Esophagus muscularis mucosa (tissue), 4 donors: ENCODE measurements around the gene SFSWAP. TPM values are rescaled to one million over a fixed set of nuclear protein-coding genes. Genes with fewer than 3 reads are reported as not detected.
"Not testable (repeated sequence)": the region's sequence is repeated elsewhere in the genome, so short reads cannot be mapped to it uniquely, and the experiment has no call there.

Experiments
- DNase-seq: peaks from one replicate; pipeline ENCODE4 v3.0.0-alpha.2; 2017; ENCODE audit errors: extremely low spot score
- H3K27ac ChIP-seq, 4 donors: fragments of 200-600 bp; sonication (generic); replicated peaks in 1 of 4; 1 replicate in 3 of 4; 2 replicates in 1 of 4; pipeline ENCODE4 v1.5.1; 2016 to 2019; ENCODE audit warnings: mild to moderate bottlenecking in 1 of 4
- H3K27me3 ChIP-seq, 4 donors: fragments of 200-600 bp; sonication (generic); one replicate each; pipeline versions ENCODE4 v1.5.1 to v1.6.0; 2016 to 2019
- H3K36me3 ChIP-seq, 4 donors: fragments of 200-600 bp; sonication (generic); one replicate each; pipeline ENCODE4 v1.5.1; 2016 to 2019
- H3K4me1 ChIP-seq, 4 donors: fragments of 200-600 bp; sonication (generic); one replicate each; pipeline ENCODE4 v1.5.1; 2016 to 2019
- H3K4me3 ChIP-seq, 4 donors: fragments of 200-600 bp; sonication (generic); 1 replicate in 2 of 4; 2 replicates in 2 of 4; pipeline ENCODE4 v1.5.1; 2016 to 2019; ENCODE audit warnings: mild to moderate bottlenecking in 4 of 4, moderate library complexity in 1 of 4
- H3K9me3 ChIP-seq, 4 donors: fragments of 200-600 bp; sonication (generic); 1 replicate in 3 of 4; 2 replicates in 1 of 4; pipeline ENCODE4 v1.5.1; 2016 to 2019
- EP300 ChIP-seq: sonication (generic); formaldehyde crosslinking; IDR thresholded peaks from one replicate; pipeline ENCODE4 v1.6.1; 2017; ENCODE audit warnings: antibody characterized with exemption
- POLR2A ChIP-seq: fragments of 450-650 bp; IDR thresholded peaks from one replicate; pipeline ENCODE4 v1.6.1; 2017; ENCODE audit warnings: antibody characterized with exemption, moderate library complexity, mild to moderate bottlenecking, low read depth
- POLR2AphosphoS5 ChIP-seq, 2 donors: sonication (generic); formaldehyde crosslinking; IDR thresholded peaks; one replicate each; pipeline ENCODE4 v1.6.1; 2017; ENCODE audit warnings: antibody characterized with exemption in 2 of 2
- WGBS: methylation state at CpG from one replicate; pipeline ENCODE4 v1.1.5; 2018; 5-methylcytosine and 5-hydroxymethylcytosine counted together
- intact Hi-C: fragments of 100-400 bp; cut with DNase I; formaldehyde crosslinking; loops from one replicate; pipeline ENCODE4 v1.15.1; 2023
- total RNA-seq, 4 donors: library from RNA; depleted of rRNA; stranded (reverse); fragments of >200 nt; gene quantifications; one replicate each; pipeline versions ENCODE4 v1.1.0 to v1.2.1, GENCODE V29; 2016
- TF ChIP-seq, protein P1 (sequence below), 3 experiments: fragments of 200-600 bp in 2 of 3; fragments of 450-650 bp in 1 of 3; sonication (generic) in 2 of 3; IDR thresholded peaks; one replicate each; pipeline ENCODE4 v1.5.1; 2017 to 2019; ENCODE audit warnings: antibody characterized with exemption in 3 of 3, mild to moderate bottlenecking in 2 of 3, moderate library complexity in 1 of 3

SFSWAP gene
- total RNA-seq, 4 donors from 2014 or later, result 21.7 to 28.2 (median 25.0) TPM

GRCh38 chr12:131776237-131776889 lies 65.5 kb downstream of the SFSWAP start:
- no peak overlapping the region for H3K4me3 ChIP-seq
- H3K27ac ChIP-seq, result no peak overlapping the region
- H3K36me3 ChIP-seq, result peaks cover 39 to 88% (median 71%) of the 10 kb centered on the region in 4 donors
- H3K4me1 ChIP-seq, result peaks cover 0 to 23% (median 0%) of the 10 kb centered on the region in 4 donors
- intact Hi-C loops, result no loop called here
- WGBS, result 86% methylated on average over 14 of the region's 14 CpGs
- H3K27me3 ChIP-seq, result no peaks in the 10 kb centered on the region
- no peak for DNase-seq
- no peaks in the 10 kb centered on the region for H3K9me3 ChIP-seq
- TF ChIP-seq POLR2AphosphoS5 (IDR thresholded peaks at IDR 0.05) (no peak), EP300 (no peak)

- H3K36me3 ChIP-seq, result peaks cover 37 to 88% (median 71%) of the 10 kb centered on the region in 4 donors
- H3K4me3 ChIP-seq, result not testable (repeated sequence)
Measured at GRCh38 chr12:131777269-131777668, 66.4 kb downstream of the SFSWAP start.

DNA sequence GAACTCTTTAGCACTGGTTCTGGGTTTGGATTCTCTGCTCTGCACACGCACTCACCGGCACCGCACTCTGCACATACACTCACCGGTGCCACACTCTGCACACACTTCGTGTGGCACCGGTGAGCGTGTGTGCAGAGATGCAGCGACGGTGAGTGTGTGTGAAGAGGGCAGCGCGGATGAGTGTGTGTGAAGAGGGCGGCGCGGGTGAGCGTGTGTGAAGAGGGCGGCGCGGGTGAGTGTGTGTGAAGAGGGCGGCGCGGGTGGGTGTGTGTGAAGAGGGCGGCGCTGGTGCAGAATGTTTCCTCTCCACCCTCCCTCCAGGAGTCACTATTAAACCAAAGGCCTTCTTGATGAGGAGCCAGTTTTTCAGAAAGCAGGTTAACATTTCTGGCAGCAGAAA lies 68.1 kb downstream of the SFSWAP start:
- no peak for DNase-seq
- TF ChIP-seq, protein P1, sequence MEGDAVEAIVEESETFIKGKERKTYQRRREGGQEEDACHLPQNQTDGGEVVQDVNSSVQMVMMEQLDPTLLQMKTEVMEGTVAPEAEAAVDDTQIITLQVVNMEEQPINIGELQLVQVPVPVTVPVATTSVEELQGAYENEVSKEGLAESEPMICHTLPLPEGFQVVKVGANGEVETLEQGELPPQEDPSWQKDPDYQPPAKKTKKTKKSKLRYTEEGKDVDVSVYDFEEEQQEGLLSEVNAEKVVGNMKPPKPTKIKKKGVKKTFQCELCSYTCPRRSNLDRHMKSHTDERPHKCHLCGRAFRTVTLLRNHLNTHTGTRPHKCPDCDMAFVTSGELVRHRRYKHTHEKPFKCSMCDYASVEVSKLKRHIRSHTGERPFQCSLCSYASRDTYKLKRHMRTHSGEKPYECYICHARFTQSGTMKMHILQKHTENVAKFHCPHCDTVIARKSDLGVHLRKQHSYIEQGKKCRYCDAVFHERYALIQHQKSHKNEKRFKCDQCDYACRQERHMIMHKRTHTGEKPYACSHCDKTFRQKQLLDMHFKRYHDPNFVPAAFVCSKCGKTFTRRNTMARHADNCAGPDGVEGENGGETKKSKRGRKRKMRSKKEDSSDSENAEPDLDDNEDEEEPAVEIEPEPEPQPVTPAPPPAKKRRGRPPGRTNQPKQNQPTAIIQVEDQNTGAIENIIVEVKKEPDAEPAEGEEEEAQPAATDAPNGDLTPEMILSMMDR (IDR thresholded peaks at IDR 0.05), result no peak

More at GRCh38 chr12:131777269-131777668, 66.4 kb downstream of the SFSWAP start:
- H3K9me3 ChIP-seq, DNase-seq, intact Hi-C loops, H3K27me3 ChIP-seq, H3K27ac ChIP-seq: not testable (repeated sequence)
- 100% methylated on average over 9 of the region's 9 CpGs for WGBS
- H3K4me1 ChIP-seq, result peaks cover 0 to 23% (median 0%) of the 10 kb centered on the region in 4 donors

DNA sequence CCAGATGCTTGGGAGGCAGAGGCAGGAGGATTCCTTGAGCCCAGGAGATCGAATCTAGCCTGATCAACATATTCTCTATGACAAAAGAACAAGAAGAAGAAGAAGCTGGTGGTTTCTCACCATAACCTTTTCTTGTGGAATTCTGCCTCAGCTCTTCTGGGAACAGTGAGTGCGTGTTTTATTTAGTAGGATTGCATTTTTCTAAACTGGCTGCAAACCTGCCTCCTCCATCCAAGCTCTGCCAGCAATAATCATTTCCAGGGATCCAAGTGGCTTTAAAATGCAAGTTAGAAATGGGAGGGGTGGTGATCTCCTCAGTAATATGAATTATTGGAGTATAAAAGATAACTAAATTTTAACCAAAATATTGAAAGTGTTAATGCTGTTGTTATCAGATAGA lies 71.2 kb downstream of the SFSWAP start:
- DNase-seq, result no peak
- H3K9me3 ChIP-seq, result no peaks in the 10 kb centered on the region
- no peaks in the 10 kb centered on the region for H3K27me3 ChIP-seq
- intact Hi-C loops, result no loop called here
- 88% methylated on average over 2 of the region's 2 CpGs for WGBS
- TF ChIP-seq POLR2A (no peak), EP300 (no peak), POLR2AphosphoS5 (IDR thresholded peaks at IDR 0.05) (no peak)
- TF ChIP-seq, protein P1 (IDR thresholded peaks at IDR 0.05), result no peak
- H3K27ac ChIP-seq, result no peak overlapping the region
- peaks cover 0 to 7% (median 0%) of the 10 kb centered on the region in 4 donors for H3K4me1 ChIP-seq
- H3K4me3 ChIP-seq, result no peak overlapping the region
- peaks cover 39 to 82% (median 79%) of the 10 kb centered on the region in 4 donors for H3K36me3 ChIP-seq

More for the DNA sequence above, 68.1 kb downstream of the SFSWAP start:
- Histone ChIP-seq H3K4me3 (no peak overlapping the region), H3K9me3 (no peaks in the 10 kb centered on the region), H3K27ac (no peak overlapping the region), H3K27me3 (no peaks in the 10 kb centered on the region), H3K36me3 (peaks cover 30 to 80% (median 60%) of the 10 kb centered on the region in 4 donors), H3K4me1 (peaks cover 0 to 27% (median 0%) of the 10 kb centered on the region in 4 donors)
- intact Hi-C loops, result no loop called here
- WGBS, result 94% methylated on average over 23 of the region's 23 CpGs

DNA sequence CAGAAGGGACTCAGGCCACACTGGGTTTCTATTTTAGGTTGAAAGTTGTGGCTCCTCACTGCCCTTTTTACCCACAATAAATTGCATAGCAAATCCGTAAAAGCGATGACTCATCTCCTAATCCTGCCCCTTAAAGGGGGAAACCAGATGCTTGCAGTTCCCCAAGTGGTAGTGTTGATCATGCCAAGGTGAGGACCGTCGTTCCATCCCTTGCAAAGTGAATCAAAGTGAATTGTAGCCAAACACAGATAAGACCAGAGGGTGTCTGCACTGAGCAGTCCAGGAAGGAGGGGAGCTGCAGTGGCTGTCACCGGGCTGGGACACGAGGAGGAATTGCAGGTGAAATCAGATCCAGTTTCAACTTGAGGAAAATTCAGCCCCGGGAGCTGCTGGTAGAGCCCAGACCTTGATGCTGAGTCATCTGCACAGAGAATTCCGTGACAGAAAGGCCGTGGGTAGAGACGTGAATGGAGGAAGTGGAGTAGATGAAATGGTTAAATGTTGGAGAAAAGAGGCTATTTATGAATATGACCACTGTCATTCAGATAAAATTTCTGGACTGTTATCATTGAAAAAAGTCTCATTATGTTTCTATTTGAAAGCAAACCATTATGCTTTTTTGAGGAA lies 73.1 kb downstream of the SFSWAP start:
- 59% methylated on average over 10 of the region's 10 CpGs for WGBS
- H3K27ac ChIP-seq, result no peak overlapping the region

More for the DNA sequence above, 73.1 kb downstream of the SFSWAP start:
- Histone ChIP-seq H3K27me3 (no peaks in the 10 kb centered on the region), H3K4me3 (no peak overlapping the region), H3K4me1 (peaks cover 0 to 7% (median 0%) of the 10 kb centered on the region in 4 donors), H3K36me3 (peaks cover 47 to 86% (median 83%) of the 10 kb centered on the region in 4 donors), H3K9me3 (no peaks in the 10 kb centered on the region)
- intact Hi-C loops, result no loop called here
- no peak for TF ChIP-seq POLR2A
- TF ChIP-seq, protein P1 (IDR thresholded peaks at IDR 0.05), result no peak
- TF ChIP-seq EP300, result no peak
- TF ChIP-seq POLR2AphosphoS5 (IDR thresholded peaks at IDR 0.05), result no peak
- no peak for DNase-seq
